ENCODE measurements around the gene SIGMAR1.

The SIGMAR1 gene

GRCh38 chr9:34600908-34601307 is 36.7 kb downstream of the SIGMAR1 start:
- DNase-seq, result no peak

GRCh38 chr9:34599546-34599945 is 38.0 kb downstream of the SIGMAR1 start:
- DNase-seq, result no peak

DNA sequence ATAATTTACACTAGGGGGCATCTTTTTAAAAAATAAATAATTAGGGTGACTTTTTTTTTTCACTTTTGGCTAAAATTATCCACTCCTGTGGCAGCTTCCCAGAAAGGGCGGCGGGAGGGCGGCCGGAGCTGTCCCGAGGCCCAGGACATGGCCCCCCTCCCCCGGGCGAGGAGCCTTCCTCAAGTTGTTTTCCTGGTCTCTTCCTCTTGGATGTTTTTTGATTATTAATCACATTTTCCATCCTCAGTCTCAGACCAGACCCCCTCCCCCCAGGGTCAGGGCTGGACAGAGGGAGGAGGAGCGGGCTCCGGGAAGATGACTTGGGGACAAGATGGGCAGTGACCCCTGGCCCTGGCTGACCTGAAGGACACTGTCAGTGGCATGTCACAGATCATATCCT is 43.4 kb downstream of the SIGMAR1 start:
- DNase-seq, result no peak

- no peak for DNase-seq
These were observed 44.5 kb downstream of the SIGMAR1 start for GRCh38 chr9:34592895-34593601.

DNA sequence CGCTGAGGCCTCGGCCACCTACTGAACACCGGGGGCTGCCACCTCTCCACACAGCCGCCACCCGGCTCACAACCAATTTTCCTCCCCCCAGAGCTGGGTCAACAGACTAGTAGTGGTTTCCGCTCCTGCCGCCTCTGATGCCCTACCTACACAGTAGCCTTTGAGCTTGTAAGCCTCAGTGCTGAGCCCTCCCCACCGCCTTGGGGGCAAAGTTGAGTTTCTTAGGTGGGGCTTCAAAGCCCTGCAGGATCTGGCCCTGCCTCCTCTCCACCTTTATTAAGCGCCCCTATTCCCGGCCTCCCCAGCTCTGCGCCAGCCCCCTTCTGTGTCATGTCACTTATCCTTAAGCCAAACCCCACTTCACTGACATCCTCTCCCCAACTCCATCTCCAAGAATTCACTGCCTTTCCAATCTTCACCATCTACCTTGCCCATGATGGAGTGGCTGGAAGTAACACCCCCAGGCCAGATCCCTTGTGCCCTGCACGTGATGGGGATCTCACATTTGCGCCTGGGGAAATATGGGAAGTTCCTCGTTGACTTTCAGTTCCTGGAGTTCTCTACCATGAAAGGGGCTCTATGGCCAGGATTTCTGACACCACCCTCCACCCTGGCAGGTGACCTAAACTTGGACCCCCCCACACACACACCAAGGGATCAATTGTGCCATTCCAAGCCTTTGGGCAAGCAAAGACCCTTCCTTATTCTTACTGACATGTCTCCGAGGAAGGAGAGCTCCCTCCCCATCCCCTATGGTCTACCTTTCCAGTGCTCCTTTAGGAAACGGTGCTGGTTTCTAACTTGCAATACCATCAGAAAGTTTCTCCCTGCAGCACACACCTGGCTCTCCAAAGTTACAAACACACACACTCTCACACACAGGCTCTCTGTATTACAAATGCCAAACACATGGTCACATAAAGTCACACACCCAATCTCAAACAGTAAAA is 45.4 kb downstream of the SIGMAR1 start:
- no peak for DNase-seq

DNA sequence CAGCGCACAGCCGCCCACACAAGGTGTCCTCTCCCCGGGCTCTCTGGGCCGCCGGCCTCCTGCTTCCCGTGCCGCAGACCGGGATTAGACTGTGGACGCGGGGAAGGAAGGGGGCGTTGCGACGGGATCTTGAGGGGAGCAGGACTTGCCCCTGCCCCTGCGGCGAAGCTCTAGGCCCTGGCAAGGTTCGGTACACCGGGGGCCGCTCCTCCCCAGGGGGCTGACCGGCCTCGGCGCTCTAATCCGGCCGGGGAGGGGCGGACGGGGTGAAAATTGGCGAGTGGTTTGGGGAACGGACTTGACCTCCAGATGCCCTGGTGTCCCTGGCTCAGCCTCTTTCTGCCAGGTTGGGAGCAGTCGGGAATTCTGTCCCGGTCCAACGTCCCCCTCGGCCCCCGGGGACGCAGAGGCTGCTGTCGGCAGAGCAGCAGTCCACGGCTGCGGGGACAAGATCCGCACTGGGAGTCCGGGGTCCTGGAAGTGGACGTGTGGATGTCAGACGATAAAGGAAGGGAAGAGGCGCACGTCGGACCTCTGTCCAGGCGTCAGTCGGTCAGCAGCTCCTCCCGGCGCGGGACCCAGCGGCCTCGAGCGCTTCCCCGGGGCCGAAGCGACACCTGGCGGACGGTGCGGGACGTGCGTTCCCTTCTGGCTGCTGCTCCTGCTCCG is 46.2 kb downstream of the SIGMAR1 start:
- DNase-seq, result no peak

- no peak for DNase-seq
These were observed 47.0 kb downstream of the SIGMAR1 start for GRCh38 chr9:34590381-34591247.

- no peak for DNase-seq
These were observed 47.8 kb downstream of the SIGMAR1 start, which contains the start of gene CNTFR for GRCh38 chr9:34589636-34590380. Gene CNTFR (minus strand): TSS chr9:34589724. CDS start chr9:34568981, 20,743 bp downstream.

DNA sequence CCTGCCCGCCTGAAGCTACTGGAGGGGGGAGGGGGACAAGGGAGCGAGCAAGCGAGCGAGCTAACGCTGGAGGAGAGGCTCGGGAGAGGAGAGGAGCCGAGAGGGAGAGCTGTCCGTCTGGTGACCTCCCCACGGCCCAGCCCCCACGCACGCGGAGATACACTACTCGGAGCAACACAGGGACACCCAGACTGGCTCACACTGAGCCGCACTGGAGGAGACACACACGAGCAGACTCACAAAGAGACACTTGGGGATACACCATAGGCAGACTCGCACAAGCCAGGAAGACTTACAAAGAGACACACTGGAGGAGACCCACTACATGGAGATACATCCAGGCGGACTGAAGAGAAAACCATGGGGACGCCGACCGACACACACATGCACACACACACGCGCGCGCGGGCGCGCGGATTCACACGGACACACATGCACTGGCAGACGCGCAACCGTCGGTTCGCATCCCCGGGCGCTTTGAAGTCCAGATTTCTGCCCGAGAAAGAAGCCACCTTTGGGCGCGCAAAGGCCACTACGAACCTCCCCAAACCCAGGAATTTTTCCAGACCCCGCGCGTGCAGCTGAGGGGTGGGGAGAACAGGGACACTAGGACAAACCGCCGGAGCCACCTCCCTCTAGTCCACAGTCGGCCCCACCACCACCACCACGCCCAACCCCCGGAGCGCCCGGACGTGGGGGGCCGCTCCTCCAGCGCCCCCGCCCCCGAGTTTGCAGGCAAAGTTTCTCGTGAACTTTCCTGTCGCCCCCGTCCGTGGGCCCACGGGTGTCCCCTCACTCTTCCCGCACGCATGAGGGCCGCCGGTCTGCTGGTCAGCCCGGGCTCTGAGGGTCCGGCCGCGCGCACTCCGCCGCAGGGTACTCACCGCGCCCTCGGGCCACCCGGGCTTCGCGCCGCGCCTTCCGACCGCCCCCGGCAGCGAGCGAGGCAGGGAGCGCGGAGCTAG is 48.6 kb downstream of the SIGMAR1 start:
- DNase-seq, result no peak

GRCh38 chr9:34587271-34587670 is 50.3 kb downstream of the SIGMAR1 start:
- DNase-seq, result no peak

GRCh38 chr9:34585946-34586669 is 51.5 kb downstream of the SIGMAR1 start:
- DNase-seq, result no peak

- DNase-seq, result no peak
These were observed 52.6 kb downstream of the SIGMAR1 start for GRCh38 chr9:34584970-34585369.

Measured in NCI-H510A (cell line).